OCI-LY1 (cell line): Measurements from ENCODE around the gene ELAVL1.

Experiments used
- CTCF ChIP-seq: fragments of 200-600 bp; sonication (generic), shearing (Covaris generic); IDR thresholded peaks from 2 replicates; pipeline ENCODE4 v1.5.1; 2017; ENCODE audit warnings: mild to moderate bottlenecking, antibody characterized with exemption, low read length, moderate library complexity, mixed read lengths
- EZH2 ChIP-seq: fragments of 200-600 bp; sonication (generic), shearing (Covaris generic); IDR thresholded peaks from 2 replicates; pipeline ENCODE4 v1.8.0; 2017; ENCODE audit warnings: borderline replicate concordance, mixed run types, mild to moderate bottlenecking, antibody characterized with exemption, low read length, moderate library complexity, mixed read lengths

- no peak for TF ChIP-seq CTCF
- no peak for TF ChIP-seq EZH2
These were observed 9.7 kb downstream of the ELAVL1 start for GRCh38 chr19:7995810-7996158.
